GM23338 (cell line): ENCODE data around the gene TM9SF4. TPM values are rescaled to one million over a fixed set of nuclear protein-coding genes. Genes with fewer than 3 reads are reported as not detected.

ENCODE experiments used
- ATAC-seq: fragments of 200-7000 bp; cut with Tn5 transposase; 3 replicates; pipeline ENCODE4 v1.9.1; 2020
- DNase-seq: peaks from one replicate; pipeline ENCODE4 v3.0.0-alpha.2; 2015; ENCODE audit warnings: low spot score
- H2AFZ ChIP-seq: fragments of 200-600 bp; sonication (generic); 2 replicates; pipeline ENCODE4 v1.8.0; 2016; ENCODE audit warnings: antibody characterized with exemption, mild to moderate bottlenecking, moderate library complexity
- H3F3A ChIP-seq: fragments of 200-600 bp; sonication (generic); replicated peaks from 2 replicates; pipeline ENCODE4 v1.8.0; 2017; ENCODE audit warnings: antibody characterized with exemption, mixed run types, low read depth
- H3K27ac ChIP-seq: fragments of 200-600 bp; sonication (generic); 2 replicates; pipeline ENCODE4 v1.6.1; 2016; ENCODE audit warnings: low read depth
- H3K27me3 ChIP-seq: fragments of 200-600 bp; sonication (generic); 2 replicates; pipeline ENCODE4 v1.8.0; 2016; ENCODE audit warnings: mild to moderate bottlenecking, mixed run types, moderate library complexity; ENCODE audit not compliant: insufficient read depth
- H3K36me3 ChIP-seq: fragments of 200-600 bp; sonication (generic); 2 replicates; pipeline ENCODE4 v1.8.0; 2016; ENCODE audit warnings: mild to moderate bottlenecking; ENCODE audit not compliant: insufficient read depth
- H3K4me1 ChIP-seq: fragments of 200-600 bp; sonication (generic); 2 replicates; pipeline ENCODE4 v1.8.0; 2016; ENCODE audit warnings: mild to moderate bottlenecking, moderate library complexity; ENCODE audit not compliant: insufficient read depth
- H3K4me2 ChIP-seq: fragments of 200-600 bp; sonication (generic); 2 replicates; pipeline ENCODE4 v1.7.1; 2017; ENCODE audit warnings: mixed run types
- H3K4me3 ChIP-seq: fragments of 200-600 bp; sonication (generic); 2 replicates; pipeline ENCODE4 v1.6.1; 2016; ENCODE audit warnings: mixed run types
- H3K79me2 ChIP-seq: fragments of 200-600 bp; sonication (generic); replicated peaks from 2 replicates; pipeline ENCODE4 v1.8.0; 2017; ENCODE audit warnings: mild to moderate bottlenecking; ENCODE audit not compliant: insufficient read depth
- H3K9me2 ChIP-seq: fragments of 200-600 bp; sonication (generic); 2 replicates; pipeline ENCODE4 v1.8.0; 2017; ENCODE audit not compliant: insufficient read depth
- H4K20me1 ChIP-seq: fragments of 200-600 bp; sonication (generic); replicated peaks from 2 replicates; pipeline ENCODE4 v1.8.0; 2017; ENCODE audit warnings: mild to moderate bottlenecking; ENCODE audit not compliant: insufficient read depth
- H3K27ac Mint-ChIP-seq: 2 replicates; pipeline ENCODE4 v1.8.0; 2020; ENCODE audit warnings: inconsistent platforms, mild to moderate bottlenecking, moderate library complexity, mixed read lengths
- H3K27me3 Mint-ChIP-seq: 3 replicates; pipeline ENCODE4 v1.8.0; 2022; ENCODE audit warnings: low read depth, mild to moderate bottlenecking, moderate library complexity, mixed read lengths, inconsistent platforms; ENCODE audit not compliant: insufficient read depth, poor library complexity
- H3K36me3 Mint-ChIP-seq: 3 replicates; pipeline ENCODE4 v1.8.0; 2021; ENCODE audit warnings: low read depth, mild to moderate bottlenecking, inconsistent platforms, moderate library complexity, mixed read lengths
- H3K4me1 Mint-ChIP-seq: 3 replicates; pipeline ENCODE4 v1.8.0; 2020; ENCODE audit warnings: mild to moderate bottlenecking, inconsistent platforms, mixed read lengths
- H3K4me3 Mint-ChIP-seq: 3 replicates; pipeline ENCODE4 v1.8.0; 2021; ENCODE audit warnings: moderate library complexity, mild to moderate bottlenecking, inconsistent platforms, mixed read lengths
- H3K9me3 Mint-ChIP-seq: 3 replicates; pipeline ENCODE4 v1.8.0; 2020; ENCODE audit warnings: moderate library complexity, mild to moderate bottlenecking, inconsistent platforms, mixed read lengths
- CTCF ChIP-seq, 2 experiments: fragments of 200-600 bp in 1 of 2; sonication (generic) in 1 of 2; conservative IDR thresholded peaks; 2 replicates each; pipeline versions ENCODE4 v1.5.1 to v1.6.1; 2016 to 2017; ENCODE audit warnings: antibody characterized with exemption in 2 of 2, low read depth in 2 of 2, mild to moderate bottlenecking in 2 of 2, moderate library complexity in 1 of 2
- EZH2phosphoT487 ChIP-seq: fragments of 200-600 bp; sonication (generic); IDR thresholded peaks from one replicate; pipeline ENCODE4 v1.8.1; 2018; ENCODE audit warnings: antibody characterized with exemption; ENCODE audit not compliant: unreplicated experiment
- JUNB ChIP-seq: IDR thresholded peaks from one replicate; pipeline ENCODE4 v1.6.1; 2016; ENCODE audit warnings: antibody characterized with exemption; ENCODE audit not compliant: unreplicated experiment
- NANOG ChIP-seq: IDR thresholded peaks from 2 replicates; pipeline ENCODE4 v1.6.1; 2016; ENCODE audit warnings: antibody characterized with exemption, borderline replicate concordance
- POLR2AphosphoS5 ChIP-seq: IDR thresholded peaks from 2 replicates; pipeline ENCODE4 v1.6.1; 2016; ENCODE audit warnings: antibody characterized with exemption, low read depth
- REST ChIP-seq: IDR thresholded peaks from one replicate; pipeline ENCODE4 v1.6.1; 2018; ENCODE audit warnings: antibody characterized with exemption; ENCODE audit not compliant: unreplicated experiment
- ZNF114 ChIP-seq: fragments of 250-450 bp; sonication (Bioruptor Pico); IDR thresholded peaks from 2 replicates; pipeline ENCODE4 v1.5.0; 2020; ENCODE audit warnings: mild to moderate bottlenecking, moderate library complexity
- ZNF331 ChIP-seq: fragments of 250-450 bp; sonication (Bioruptor Pico); IDR thresholded peaks from 2 replicates; pipeline ENCODE4 v1.5.0; 2020; ENCODE audit warnings: low read depth, mild to moderate bottlenecking, moderate library complexity
- polyA plus RNA-seq: library from polyadenylated mRNA; unstranded; fragments of >200 nt; fragmentation: Nextera tagmentation; extraction: Ambion mirVana; gene quantifications from 2 replicates; pipeline ENCODE4 v1.2.1, GENCODE V29; 2016
- total RNA-seq: library from RNA; depleted of rRNA; stranded (reverse); fragments of >200 nt; shearing (Covaris generic); gene quantifications from 2 replicates; pipeline ENCODE4 v1.2.3, GENCODE V29; 2014

The TM9SF4 gene
- total and polyA plus RNA-seq, 2 experiments from 2014 or later = 20.4 to 52.6 TPM

DNA sequence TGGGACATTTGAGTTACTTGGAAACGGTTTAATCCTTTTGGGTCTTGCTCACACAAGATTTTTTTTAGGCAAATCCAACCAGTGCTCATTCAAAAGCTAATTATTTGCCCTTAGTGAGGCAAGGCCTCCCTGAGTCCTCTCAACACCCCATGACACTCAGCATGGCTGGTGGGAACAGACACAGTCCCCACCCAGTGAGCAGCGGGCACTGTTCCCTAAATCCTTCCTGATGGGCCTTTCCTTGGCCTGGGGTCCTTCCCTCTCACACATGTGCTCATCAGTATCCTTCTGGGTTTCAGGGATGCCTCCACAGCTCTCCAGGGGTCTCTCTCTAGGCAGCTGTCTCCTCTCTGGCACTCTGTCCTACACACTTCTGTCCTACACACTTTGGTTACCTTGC, 70.0 kb downstream of the TM9SF4 start:
- Histone ChIP-seq H3K36me3 (no peaks in the 10 kb centered on the region), H3F3A (no peaks in the 10 kb centered on the region), H3K4me2 (no peak overlapping the region), H3K4me3 (no peak overlapping the region), H4K20me1 (no peaks in the 10 kb centered on the region), H3K79me2 (no peaks in the 10 kb centered on the region), H3K9me2 (peaks cover 8% of the 10 kb centered on the region), H3K27ac (no peak overlapping the region), H3K4me1 (no peaks in the 10 kb centered on the region), H2AFZ (no peak overlapping the region), H3K27me3 (no peaks in the 10 kb centered on the region)
- TF ChIP-seq ZNF331 (no peak), ZNF114 (CRISPR knock-in tag) (no peak), EZH2phosphoT487 (no peak), JUNB (no peak), NANOG (no peak), POLR2AphosphoS5 (no peak)
- H3K27me3 Mint-ChIP-seq = peaks cover 7% of the 10 kb centered on the region
- no peak overlapping the region for H3K4me3 Mint-ChIP-seq
- peaks cover 12% of the 10 kb centered on the region for H3K36me3 Mint-ChIP-seq
- H3K27ac Mint-ChIP-seq = no peak overlapping the region
- DNase-seq (no peak), ATAC-seq (no peak)
- H3K9me3 Mint-ChIP-seq = peaks cover 19% of the 10 kb centered on the region
- H3K4me1 Mint-ChIP-seq = no peaks in the 10 kb centered on the region

GRCh38 chr20:32179934-32180333, 70.4 kb downstream of the TM9SF4 start:
- TF ChIP-seq ZNF114 (CRISPR knock-in tag) = no peak
- TF ChIP-seq EZH2phosphoT487 = no peak
- TF ChIP-seq REST = no peak
- TF ChIP-seq CTCF (conservative IDR thresholded peaks at IDR 0.05; ENCODE audit: low read depth in 2 of 2) = no peak
- no peak for TF ChIP-seq NANOG
- no peak for TF ChIP-seq ZNF331
- TF ChIP-seq POLR2AphosphoS5 = no peak
- ATAC-seq (no peak), DNase-seq (no peak)
- Mint-ChIP-seq H3K27me3 (peaks cover 4% of the 10 kb centered on the region), H3K27ac (no peak overlapping the region), H3K4me1 (no peaks in the 10 kb centered on the region), H3K4me3 (no peak overlapping the region), H3K36me3 (peaks cover 8% of the 10 kb centered on the region), H3K9me3 (peaks cover 15% of the 10 kb centered on the region)
- Histone ChIP-seq H3K27me3 (no peaks in the 10 kb centered on the region), H3K36me3 (no peaks in the 10 kb centered on the region), H3K4me3 (no peak overlapping the region), H3K79me2 (no peaks in the 10 kb centered on the region), H3K27ac (no peak overlapping the region), H4K20me1 (no peaks in the 10 kb centered on the region), H3K4me2 (no peak overlapping the region), H2AFZ (no peak overlapping the region), H3K9me2 (peaks cover 8% of the 10 kb centered on the region), H3K4me1 (no peaks in the 10 kb centered on the region), H3F3A (no peaks in the 10 kb centered on the region)
